HG02981 (cell line): ENCODE measurements around the gene SLC17A7.

Experiments used
- ATAC-seq: cut with Tn5 transposase; IDR thresholded peaks from one replicate; pipeline ENCODE4 v1.9.1; 2021; ENCODE audit warnings: mild to moderate bottlenecking, moderate library complexity; ENCODE audit not compliant: unreplicated experiment

SLC17A7 gene

DNA sequence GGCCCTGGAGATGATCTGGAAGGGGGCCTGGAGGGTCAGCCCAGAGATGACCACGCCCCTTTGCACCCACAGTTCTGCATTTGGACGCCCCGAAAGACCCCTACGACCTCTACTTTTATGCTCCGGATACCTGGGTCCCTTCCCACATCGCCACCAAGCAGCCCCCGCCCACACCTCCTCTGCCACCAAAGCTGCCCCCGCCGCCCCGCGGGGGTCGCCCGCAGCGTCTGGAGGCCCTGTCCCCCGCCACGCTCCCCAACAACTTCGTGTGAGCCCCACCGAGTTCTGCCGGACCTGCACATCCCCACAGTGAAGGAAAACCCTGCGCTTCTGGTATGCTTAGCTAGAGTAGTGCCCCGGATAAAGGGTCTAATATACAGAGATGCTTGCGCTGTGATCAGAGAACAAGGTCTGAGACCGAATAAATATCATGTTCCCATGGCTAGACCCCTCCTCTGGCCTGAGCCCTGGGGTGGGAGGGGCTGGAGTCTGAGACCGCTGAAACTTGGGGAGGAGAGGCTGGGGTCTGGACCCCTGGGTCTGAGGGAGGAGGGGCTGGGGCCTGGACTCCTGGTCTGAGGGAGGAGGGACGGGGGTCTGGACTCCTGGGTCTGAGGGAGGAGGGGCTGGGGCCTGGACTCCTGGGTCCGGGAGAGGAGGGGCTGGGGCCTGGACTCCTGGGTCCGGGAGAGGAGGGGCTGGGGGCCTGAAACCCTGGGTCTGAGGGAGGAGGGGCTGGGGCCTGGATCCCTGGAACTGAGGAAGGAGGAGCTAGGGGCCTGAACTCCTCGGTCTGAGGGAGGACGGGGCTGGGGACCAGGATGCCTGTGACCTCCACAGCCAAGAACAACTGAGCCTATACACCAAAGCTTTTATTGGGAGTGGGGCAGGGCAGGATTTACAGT is 12.5 kb downstream of the SLC17A7 start:
- ATAC-seq = no peak

DNA sequence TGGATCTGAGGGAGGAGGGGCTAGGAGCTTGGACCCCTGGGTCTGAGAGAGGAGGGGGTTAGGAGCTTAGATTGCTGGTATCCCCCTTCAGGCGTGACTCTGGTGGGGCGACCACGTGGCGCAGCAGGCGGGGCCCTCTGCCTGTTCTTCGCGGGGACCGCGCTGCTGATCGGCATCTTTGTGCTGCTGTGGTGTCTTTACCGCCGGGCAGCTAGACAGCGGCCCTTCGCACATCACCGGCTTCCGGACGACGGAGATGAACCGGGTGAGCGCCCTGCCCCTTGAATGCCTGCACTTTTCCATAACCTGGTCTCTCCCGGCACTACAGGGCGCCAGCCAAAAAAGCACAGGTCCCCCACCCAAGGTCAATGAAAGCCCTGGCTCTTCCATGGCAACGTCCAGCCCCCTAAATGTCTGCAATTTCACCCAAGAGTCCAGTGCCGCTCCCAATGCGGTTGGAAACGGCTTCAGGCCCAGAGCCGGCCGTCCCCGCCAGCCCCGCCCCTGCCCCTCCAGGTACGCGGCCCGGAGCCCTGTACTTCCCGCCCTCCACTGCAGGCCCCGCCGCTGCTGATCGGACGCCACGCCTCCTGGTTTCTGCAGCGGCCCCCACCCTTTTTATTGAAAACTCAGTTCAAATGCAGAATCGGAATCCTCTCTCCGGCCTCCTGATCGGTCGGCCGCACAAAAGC is 13.3 kb downstream of the SLC17A7 start:
- no peak for ATAC-seq

DNA sequence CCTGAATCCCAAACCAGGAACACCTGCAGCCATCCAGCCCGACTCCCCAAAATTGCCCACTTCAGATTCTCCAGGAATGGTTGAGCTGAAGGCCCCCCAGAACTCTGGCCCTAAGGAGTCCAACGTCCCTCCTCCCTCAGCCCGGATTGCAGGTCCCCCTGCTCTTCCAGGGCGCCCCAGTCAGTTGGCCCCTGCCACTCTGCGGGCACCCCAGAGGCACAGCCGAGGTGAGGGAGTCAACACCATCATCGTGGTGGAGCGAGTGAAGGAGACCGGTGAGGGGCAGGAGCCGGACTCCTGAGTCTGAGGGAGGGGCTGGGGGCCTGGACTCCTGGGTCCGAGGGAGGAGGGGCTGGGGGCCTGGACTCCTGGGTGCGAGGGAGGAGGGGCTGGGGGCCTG is 14.0 kb downstream of the SLC17A7 start:
- no peak for ATAC-seq

DNA sequence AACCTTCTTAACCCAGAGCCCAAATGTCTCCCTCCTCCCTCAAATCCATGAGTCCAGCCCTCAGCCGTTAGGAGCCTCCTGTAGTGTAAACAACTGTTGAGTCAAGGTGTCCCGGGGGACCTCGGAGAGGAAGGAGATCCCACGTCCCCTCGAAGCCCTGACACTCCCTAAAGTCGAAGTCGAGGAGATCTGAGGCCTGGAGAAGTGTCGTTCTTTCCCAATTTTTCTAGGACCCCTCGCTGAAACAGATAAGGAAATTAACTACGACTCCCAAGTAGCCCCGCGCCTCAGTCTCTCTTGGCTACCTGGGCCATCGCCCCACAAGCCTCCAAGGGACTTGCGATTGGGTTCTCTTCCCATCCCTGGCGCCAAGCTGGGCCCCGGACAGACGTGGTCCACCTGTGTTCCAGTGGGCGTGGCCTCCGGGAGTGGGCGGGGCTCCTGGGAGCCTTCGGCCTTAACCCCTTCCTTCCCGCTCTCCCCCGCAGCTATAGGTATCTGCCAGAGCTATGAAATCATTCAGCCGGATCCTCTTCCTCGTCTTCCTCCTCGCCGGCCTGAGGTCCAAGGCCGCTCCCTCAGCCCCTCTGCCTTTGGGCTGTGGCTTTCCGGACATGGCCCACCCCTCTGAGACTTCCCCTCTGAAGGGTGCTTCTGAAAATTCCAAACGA is 15.3 kb downstream of the SLC17A7 start:
- ATAC-seq = no peak

DNA sequence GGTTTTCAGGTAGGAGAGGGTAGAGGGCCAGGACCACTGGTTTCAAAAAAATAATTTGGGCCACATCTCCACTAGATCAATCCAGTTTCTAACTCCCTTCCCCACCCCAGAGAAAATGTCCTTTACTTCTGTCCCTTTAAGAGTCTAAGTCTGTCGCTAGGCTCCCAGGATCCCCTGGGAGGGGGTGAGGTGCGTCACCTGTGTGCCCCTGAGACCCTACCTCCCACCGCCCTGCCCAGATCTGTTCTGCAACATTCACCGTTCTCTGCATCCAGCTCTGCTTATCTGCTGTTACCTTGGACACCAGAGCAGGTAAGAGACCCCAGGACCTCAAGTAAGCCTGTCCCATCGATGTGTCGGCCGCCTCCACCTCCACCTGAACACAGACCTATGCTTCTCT is 16.1 kb downstream of the SLC17A7 start, which contains the start of gene GFY:
TSS of gene GFY (plus strand) at position 211 of the 400 bp plus-strand sequence. CDS start 1,043 bp downstream, outside the sequence.
- ATAC-seq = no peak

DNA sequence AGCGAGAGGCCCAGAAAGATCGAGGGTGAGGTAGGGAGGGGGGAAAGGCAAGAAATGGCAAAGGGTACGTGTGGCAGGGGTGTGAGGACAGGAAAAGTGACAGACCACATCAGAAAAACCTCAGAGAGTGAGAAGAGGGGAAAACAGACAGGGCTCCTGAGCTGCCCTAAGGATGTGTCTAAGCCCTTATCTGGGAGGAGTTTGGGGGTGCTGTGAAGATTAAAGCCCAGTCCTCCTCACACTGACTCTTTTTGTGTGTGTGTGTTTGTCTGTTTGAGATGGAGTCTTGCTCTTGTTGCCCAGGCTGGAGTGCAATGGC is 17.4 kb downstream of the SLC17A7 start:
- ATAC-seq = no peak

DNA sequence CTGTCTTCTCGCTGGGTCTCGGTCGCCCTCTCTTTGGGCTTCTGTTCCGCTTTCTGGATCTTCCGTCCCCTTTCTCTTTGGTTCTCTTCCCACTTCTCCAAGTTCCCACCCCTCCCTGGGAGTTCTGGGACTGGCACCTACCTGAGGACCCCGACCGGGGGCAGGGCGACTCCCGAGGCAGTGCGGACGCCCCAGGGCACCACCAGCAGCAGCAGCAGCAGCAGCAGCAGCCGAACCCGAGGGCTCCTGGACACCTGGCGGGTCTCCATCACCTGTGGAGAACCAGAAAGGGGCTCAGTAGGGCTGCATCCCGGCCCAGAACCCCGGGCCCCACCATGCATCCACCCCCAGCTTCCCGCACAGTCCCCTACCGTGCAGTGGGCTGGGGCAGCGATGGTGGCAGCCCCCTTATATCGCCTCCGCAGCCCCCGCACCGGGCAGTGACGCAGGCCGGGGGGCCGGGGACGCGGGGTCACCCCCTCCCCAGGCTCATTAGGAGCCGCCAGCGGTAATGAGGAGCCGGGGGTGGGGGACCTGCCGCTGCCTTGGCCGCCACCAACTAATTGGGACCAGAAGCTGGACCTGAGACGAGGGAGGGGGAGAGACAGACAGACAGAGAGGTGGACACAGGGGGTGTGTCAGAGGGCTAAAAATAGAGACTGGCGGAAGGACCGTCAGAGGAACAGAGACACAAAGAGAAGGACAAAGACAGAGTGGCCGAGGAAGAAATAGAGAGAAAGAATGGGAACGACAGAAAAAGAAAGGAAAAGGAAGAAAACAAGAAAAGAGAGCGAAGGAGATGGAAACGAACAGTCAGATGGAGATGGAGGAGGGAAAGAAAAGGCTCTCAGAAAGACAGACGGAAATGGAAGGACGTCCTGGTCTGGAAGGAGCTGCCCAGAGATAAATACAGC is 18.0 kb downstream of the SLC17A7 start, which contains the start of gene PTH2:
TSS of gene PTH2 (minus strand) at position 371 of the 914 bp plus-strand sequence. CDS start at position 269, 102 bp downstream.
- ATAC-seq = no peak

DNA sequence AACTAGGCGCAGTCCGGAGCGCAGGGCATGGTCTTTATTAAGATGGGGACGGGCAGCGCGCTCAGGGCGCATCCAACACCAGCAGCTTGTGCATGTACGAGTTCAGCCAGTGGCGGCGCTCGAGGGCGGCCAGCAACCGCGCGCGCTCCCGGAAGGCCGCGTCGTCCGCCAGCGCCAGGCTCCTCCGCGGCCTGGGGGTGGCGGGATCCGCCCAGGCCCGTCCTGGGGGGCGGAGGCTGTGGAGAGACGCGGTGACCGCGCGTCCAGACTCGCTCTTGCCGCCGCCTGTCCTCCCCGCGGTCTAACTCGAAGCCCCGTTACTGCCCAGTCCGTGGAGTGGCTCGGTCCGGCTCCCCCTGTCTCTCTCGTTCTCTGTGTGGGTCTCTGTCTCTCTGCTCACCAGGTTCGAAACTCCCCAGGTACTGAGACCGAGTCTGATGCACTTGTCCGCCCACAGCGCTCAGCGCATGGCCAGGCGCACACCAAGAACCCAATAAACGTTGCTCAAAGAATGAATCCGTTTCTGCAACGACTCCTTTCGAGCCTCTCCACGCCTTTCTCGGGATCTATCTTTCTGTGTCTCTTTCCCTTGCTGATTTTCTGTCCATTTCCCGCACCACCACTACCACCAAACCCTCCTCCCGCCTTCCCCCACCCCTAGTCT is 18.8 kb downstream of the SLC17A7 start:
- no peak for ATAC-seq

DNA sequence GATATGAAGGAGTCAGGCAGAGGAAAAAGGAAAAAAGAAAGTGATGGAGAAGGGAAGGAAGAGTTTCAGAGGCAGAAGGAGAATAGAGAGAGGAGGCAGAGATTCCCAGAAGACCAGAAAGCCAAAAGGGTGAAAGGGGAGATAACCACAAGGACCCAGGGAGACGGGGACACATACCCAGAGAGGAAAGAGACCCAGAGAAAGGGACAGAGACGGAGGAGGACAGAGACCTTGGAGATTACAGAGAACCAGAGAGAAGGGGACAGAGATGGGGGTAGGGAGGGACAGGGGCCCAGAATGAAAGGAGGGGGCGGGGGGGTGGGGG is 19.5 kb downstream of the SLC17A7 start:
- ATAC-seq = no peak

DNA sequence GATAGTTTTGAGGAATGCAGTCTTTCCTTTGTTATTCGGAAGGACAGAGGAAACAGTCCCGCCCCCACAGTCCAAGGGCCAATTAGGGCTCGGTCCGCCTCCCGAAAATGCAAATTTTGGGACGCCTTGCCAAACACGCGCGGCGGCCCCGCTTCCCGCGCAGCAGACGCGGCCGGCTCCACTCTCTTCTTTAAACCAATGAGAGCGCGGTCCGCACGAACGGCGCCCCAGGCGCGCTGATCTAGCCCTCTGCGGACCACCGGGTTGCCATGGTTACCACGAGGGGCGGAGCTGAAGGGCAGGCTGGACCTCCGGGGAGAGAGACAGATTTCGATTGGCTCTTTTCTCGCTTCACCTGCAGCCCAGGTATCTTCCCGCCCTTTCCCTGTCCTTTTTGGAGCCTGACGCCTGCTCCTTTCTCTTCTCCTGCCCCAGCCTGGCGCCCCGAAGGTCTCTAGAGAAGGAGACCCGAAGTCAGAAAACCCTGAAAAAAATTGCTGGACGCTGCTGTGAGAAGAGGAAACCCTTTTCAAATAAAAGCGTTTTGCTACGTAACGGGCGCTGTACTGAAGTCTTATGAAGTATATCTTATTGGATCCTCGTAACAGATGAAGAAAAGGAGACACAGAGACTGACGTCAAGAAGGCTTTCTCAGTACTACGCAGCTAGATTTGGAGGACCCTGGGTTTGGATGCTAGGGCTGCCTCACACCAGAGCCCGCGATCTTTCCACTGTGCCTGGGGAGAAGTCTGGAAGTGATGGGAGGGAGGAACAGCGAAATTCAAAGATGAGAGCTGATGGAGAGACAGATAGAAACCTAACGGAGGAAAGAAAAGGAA is 20.1 kb downstream of the SLC17A7 start:
- ATAC-seq = no peak

DNA sequence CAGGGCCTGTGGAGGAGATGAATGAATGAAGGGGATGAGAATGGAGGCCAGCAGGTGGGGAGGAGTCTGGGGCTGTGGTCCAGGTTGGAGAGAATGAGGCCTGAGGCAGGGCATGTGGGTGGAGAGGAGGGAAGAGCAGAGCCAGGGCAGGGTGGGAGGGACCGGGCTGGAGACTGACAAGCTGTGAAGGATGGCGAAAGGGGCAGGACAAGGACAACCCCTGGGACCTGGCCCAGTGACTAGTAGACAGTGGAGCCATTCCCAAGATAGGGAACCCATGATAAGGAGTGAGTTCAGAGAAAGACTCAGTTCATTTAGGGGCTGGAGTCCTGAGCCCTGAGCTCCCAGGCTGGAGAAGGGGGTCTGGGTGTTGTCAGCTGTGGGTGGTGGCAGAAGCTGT is 21.1 kb downstream of the SLC17A7 start:
- ATAC-seq = no peak

DNA sequence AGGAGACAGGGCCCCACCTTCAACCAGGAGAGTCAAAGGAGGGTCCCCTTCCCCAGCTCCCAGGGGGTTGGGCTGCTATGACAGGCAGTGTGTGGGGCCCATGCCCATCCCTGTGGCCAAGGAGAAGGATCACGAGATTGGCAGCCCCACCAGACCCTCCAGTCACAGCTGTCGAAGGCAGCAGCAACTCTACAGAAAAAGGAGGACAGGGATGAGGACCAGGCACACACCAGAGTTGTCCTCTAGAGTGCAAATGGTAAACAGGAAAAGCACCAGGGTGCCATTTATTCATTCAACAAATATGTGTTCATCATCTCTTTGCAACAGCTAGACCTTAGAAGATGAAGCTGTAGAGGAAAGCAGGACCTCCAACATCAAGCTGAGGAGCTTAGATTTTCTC is 22.2 kb downstream of the SLC17A7 start:
- ATAC-seq = no peak

DNA sequence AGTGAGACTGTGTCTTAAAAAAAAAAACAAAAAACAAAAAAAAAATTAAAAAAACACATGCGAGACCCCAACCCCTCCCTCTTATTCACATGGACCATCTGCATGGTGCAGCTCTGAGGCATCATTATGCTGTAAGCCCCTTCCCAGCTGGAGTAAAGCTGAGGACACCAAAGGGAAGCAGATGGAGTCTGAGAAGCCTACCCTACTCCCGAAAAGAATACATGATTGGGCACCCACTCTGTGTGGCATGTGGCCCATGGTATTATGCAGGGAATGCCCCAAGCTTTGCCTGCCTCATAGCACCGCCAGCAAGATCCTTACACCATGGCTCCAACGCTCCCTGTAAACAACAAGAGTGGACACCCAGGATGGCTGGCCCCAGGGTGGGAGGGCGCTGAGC is 22.8 kb downstream of the SLC17A7 start:
- no peak for ATAC-seq

DNA sequence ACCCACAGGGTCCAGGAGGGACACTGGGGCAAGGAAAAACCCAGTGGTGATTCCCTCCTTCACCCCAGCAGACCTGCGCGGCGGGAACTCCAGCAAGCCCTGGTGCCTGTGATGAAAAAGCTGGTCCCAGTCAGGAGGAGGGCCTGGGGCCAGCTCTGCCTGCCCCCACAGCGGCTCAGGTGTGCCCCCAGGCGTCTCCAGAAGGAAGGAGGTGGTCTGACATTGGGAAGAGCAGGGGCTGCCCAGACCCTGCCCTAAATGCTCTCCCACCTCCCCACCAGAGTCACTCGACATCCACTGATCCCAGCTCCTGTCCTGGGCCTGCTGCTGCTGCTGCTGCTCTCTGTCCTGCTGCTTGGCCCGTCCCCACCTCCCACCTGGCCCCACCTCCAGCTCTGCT is 24.2 kb downstream of the SLC17A7 start:
- no peak for ATAC-seq

DNA sequence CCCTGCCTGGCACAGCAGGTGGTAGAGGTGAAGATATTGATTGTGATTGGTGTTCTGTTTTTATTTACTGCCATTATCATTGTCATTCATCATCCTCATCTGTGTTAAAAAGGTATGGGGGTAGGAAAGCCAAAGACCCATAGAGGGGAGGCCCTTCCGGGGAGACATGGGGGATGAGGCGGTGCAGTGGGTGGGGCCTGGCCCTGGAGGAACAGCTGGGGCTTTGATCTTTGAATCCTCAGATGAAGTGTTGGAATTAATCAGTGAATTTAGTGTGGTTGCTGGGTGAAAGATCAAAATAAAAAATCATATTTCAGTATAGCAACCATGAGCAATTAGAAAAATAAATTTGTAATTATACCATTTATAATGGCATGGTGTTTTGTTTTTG is 25.5 kb downstream of the SLC17A7 start:
- ATAC-seq = no peak

DNA sequence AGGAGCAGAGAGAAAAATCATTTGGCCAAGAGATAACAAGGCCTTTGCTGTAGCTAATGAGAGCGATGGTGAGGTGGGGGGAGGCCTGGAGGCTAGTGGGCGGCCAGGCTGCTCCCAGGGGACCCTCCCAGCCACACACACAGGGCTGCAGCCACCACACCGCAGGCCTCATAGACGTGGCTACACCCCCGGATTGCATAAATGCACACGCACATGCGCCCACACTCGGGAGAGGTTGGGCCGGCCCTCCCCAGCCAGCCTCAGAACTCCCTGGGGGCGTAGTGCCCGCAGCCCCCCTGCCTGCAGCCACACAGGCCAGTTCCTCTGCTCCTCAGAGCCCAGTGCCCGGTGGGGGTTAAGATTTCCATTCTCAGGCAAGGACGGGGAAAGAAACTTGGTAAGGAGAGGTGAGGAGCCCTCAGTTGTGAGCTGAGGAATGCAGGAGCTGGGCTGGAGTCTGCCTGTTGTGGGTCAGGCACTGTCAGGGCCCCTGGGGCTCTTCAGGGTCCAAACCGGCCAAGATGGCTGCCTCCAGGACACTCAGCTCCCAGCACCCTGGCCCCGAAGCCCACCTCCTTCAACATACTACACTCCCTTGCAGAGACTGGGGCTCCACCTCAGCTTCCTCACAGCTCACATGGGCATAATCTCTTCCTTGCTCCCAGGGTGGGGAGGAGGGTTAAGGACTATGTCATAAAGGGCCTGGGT is 26.1 kb downstream of the SLC17A7 start:
- ATAC-seq = no peak

DNA sequence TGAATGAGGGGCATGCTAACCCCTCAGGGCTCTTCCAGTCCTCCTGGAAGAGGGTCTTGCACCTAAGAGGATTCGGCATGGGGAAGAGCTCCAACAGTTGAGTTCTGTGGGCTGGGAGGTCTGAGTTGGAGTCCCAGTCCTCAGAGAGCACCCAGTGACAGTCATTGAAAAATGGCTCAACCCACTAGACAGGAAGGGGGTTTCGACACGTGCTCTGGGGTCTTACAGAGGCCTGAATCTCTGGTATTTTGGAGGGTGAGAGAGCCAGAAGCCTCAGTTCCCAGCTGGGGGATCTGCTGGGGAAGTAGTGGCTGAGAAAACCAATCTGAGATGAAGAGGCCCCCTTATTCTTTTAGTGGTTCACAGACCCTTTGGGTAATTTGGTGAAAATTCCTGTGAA is 27.1 kb downstream of the SLC17A7 start:
- no peak for ATAC-seq

DNA sequence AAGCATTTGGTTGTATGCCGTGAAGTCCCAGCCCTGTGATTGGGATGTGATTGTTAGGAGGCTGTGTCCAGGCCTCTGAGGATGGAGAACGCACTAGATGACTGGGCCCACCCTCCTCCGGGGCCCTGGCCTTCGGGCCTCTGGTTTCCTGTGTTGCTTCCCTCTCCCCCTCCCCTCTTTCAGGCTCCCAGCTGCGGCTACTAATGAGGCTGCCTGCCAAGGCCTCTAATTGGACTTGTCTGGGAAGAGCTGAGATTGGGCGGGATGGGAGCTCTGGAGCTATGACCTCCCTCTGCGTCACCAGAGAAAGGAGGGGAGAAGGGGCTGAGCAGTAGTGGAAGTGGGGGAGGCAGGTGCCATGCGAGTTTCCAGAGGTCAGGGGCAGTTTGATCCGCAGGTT is 28.0 kb downstream of the SLC17A7 start:
- ATAC-seq = no peak
